H1 (cell line): ENCODE data around the gene TLR9. TPM values are rescaled to one million over a fixed set of nuclear protein-coding genes. Genes with fewer than 3 reads are reported as not detected.

Experiments
- ASH2L ChIP-seq: fragments of 200-600, 300-600 bp; sonication (generic); IDR thresholded peaks from one replicate; pipeline ENCODE4 v1.7.1; 2017; ENCODE audit warnings: low read length
- CHD2 ChIP-seq: IDR thresholded peaks from 2 replicates; pipeline ENCODE4 v1.6.1; 2012; ENCODE audit warnings: low read length, improper control_type of control experiment
- EZH2 ChIP-seq: fragments of 200-600 bp; sonication (generic); IDR thresholded peaks from 2 replicates; pipeline ENCODE4 v1.7.1; 2012; ENCODE audit warnings: low read depth, mild to moderate bottlenecking, moderate library complexity, low read length, inconsistent platforms; ENCODE audit not compliant: severe bottlenecking
- HDAC6 ChIP-seq: IDR thresholded peaks from one replicate; pipeline ENCODE4 v1.7.1; 2012; ENCODE audit warnings: low read depth, mild to moderate bottlenecking, inconsistent platforms, low read length, moderate library complexity
- POLR2A ChIP-seq, 2 experiments: IDR thresholded peaks; 1 replicate in 1 of 2; 2 replicates in 1 of 2; pipeline ENCODE4 v1.6.1; 2011; ENCODE audit warnings: low read depth in 2 of 2, low read length in 2 of 2, mild to moderate bottlenecking in 2 of 2; ENCODE audit errors: control extremely low read depth in 1 of 2
- RFX5 ChIP-seq: IDR thresholded peaks from 2 replicates; pipeline ENCODE4 v1.6.1; 2011; ENCODE audit warnings: low read depth, low read length, improper control_type of control experiment, borderline replicate concordance
- YY1 ChIP-seq: IDR thresholded peaks from 2 replicates; pipeline ENCODE4 v1.6.1; 2011; ENCODE audit warnings: low read depth, mild to moderate bottlenecking, low read length
- polyA plus RNA-seq, 7 experiments: library from polyadenylated mRNA; depleted of rRNA in 3 of 7; stranded (reverse) in 5 of 7; unstranded in 2 of 7; fragments of >200 nt in 5 of 7; fragments of 200-250 nt in 2 of 7; gene quantifications; 1 replicate in 5 of 7; 2 replicates in 1 of 7; 4 replicates in 1 of 7; pipeline versions ENCODE4 v1.2.1 to v1.2.3, GENCODE V29; 2011 to 2013; ENCODE audit warnings: missing spikeins in 2 of 7, mixed read lengths in 2 of 7
- total RNA-seq: library from RNA; stranded (reverse); fragmentation: NEBNext Ultra II Directional; extraction: Animal tissue kit (Norgen Biotek cat#: 25700); gene quantifications from 2 replicates; pipeline ENCODE4 v1.2.1, GENCODE V29; 2021
- TF ChIP-seq, protein P1 (sequence below): fragments of 300-600 bp; sonication (generic); IDR thresholded peaks from 2 replicates; pipeline ENCODE4 v1.7.1; 2012; ENCODE audit warnings: low read length, moderate library complexity, mild to moderate bottlenecking, inconsistent platforms; ENCODE audit not compliant: insufficient replicate concordance
- TF ChIP-seq, protein P2 (sequence below): IDR thresholded peaks from 2 replicates; pipeline ENCODE4 v1.6.1; 2011; ENCODE audit warnings: low read length, improper control_type of control experiment

TLR9 gene
- total and polyA plus RNA-seq, 2 of the 8 experiments (the other 6 are each of a cell fraction or from before 2014, with no cell fraction given) = 0.05 TPM; not detected in 1

DNA sequence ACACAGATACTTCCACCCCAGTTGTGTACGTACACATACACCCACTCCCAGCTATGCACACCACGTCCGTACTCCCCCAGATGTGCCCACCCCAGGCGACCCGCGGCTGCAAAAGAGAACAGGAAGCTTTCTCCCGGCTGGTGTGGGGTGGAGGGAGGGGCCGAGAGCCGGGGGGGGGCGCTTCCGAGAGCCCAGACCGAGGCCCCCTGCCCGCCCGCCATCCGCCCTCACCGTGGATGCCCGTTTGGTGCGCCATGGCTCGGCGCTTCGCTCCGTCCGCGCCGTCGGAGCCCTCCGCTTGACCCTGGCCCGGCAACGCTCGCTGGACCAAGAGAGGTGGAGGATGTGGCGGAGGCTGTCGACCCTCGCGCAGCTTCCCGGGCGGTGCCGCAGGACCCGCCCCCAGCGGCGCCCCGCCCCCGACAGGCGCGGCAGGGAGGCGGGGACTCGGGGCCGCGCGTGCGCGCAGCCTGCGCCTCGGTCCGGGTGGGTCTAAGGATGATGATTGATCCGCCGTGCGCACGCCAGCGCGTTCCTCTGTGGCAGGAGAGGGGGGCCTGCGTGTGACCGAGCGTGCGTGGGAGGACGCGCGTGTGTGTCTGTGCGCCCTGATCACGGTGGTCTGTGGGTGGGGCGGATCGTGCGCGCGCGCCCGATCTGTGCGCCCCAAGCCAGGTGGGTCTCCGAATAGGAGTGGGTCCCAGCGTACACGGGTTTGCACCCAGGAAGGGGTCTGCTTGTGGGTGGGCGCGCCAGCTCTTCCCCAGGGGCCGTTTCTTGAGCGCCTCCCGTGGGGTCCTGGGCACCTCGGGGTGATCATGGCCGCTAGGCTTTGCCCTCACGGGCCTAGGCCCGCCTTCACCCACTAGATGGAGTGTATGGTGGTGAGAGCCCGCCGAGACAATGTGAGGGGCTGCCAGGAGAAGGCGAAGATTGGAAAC lies 13.6 kb upstream of the TLR9 start, which contains the start of gene TWF2 (continued):
- TF ChIP-seq, protein P1, sequence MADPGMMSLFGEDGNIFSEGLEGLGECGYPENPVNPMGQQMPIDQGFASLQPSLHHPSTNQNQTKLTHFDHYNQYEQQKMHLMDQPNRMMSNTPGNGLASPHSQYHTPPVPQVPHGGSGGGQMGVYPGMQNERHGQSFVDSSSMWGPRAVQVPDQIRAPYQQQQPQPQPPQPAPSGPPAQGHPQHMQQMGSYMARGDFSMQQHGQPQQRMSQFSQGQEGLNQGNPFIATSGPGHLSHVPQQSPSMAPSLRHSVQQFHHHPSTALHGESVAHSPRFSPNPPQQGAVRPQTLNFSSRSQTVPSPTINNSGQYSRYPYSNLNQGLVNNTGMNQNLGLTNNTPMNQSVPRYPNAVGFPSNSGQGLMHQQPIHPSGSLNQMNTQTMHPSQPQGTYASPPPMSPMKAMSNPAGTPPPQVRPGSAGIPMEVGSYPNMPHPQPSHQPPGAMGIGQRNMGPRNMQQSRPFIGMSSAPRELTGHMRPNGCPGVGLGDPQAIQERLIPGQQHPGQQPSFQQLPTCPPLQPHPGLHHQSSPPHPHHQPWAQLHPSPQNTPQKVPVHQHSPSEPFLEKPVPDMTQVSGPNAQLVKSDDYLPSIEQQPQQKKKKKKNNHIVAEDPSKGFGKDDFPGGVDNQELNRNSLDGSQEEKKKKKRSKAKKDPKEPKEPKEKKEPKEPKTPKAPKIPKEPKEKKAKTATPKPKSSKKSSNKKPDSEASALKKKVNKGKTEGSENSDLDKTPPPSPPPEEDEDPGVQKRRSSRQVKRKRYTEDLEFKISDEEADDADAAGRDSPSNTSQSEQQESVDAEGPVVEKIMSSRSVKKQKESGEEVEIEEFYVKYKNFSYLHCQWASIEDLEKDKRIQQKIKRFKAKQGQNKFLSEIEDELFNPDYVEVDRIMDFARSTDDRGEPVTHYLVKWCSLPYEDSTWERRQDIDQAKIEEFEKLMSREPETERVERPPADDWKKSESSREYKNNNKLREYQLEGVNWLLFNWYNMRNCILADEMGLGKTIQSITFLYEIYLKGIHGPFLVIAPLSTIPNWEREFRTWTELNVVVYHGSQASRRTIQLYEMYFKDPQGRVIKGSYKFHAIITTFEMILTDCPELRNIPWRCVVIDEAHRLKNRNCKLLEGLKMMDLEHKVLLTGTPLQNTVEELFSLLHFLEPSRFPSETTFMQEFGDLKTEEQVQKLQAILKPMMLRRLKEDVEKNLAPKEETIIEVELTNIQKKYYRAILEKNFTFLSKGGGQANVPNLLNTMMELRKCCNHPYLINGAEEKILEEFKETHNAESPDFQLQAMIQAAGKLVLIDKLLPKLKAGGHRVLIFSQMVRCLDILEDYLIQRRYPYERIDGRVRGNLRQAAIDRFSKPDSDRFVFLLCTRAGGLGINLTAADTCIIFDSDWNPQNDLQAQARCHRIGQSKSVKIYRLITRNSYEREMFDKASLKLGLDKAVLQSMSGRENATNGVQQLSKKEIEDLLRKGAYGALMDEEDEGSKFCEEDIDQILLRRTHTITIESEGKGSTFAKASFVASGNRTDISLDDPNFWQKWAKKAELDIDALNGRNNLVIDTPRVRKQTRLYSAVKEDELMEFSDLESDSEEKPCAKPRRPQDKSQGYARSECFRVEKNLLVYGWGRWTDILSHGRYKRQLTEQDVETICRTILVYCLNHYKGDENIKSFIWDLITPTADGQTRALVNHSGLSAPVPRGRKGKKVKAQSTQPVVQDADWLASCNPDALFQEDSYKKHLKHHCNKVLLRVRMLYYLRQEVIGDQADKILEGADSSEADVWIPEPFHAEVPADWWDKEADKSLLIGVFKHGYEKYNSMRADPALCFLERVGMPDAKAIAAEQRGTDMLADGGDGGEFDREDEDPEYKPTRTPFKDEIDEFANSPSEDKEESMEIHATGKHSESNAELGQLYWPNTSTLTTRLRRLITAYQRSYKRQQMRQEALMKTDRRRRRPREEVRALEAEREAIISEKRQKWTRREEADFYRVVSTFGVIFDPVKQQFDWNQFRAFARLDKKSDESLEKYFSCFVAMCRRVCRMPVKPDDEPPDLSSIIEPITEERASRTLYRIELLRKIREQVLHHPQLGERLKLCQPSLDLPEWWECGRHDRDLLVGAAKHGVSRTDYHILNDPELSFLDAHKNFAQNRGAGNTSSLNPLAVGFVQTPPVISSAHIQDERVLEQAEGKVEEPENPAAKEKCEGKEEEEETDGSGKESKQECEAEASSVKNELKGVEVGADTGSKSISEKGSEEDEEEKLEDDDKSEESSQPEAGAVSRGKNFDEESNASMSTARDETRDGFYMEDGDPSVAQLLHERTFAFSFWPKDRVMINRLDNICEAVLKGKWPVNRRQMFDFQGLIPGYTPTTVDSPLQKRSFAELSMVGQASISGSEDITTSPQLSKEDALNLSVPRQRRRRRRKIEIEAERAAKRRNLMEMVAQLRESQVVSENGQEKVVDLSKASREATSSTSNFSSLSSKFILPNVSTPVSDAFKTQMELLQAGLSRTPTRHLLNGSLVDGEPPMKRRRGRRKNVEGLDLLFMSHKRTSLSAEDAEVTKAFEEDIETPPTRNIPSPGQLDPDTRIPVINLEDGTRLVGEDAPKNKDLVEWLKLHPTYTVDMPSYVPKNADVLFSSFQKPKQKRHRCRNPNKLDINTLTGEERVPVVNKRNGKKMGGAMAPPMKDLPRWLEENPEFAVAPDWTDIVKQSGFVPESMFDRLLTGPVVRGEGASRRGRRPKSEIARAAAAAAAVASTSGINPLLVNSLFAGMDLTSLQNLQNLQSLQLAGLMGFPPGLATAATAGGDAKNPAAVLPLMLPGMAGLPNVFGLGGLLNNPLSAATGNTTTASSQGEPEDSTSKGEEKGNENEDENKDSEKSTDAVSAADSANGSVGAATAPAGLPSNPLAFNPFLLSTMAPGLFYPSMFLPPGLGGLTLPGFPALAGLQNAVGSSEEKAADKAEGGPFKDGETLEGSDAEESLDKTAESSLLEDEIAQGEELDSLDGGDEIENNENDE = no peak
- TF ChIP-seq EZH2 = no peak
- no peak for TF ChIP-seq RFX5
- peak; percentile 80 for TF ChIP-seq ASH2L
- TF ChIP-seq, protein P2, sequence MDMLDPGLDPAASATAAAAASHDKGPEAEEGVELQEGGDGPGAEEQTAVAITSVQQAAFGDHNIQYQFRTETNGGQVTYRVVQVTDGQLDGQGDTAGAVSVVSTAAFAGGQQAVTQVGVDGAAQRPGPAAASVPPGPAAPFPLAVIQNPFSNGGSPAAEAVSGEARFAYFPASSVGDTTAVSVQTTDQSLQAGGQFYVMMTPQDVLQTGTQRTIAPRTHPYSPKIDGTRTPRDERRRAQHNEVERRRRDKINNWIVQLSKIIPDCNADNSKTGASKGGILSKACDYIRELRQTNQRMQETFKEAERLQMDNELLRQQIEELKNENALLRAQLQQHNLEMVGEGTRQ = no peak
- TF ChIP-seq HDAC6 = no peak
- 0 out of 2 replicates have a peak, but pooled peaks have one; percentile 14 for TF ChIP-seq CHD2
- peak in 1 of 2 experiments; percentile 75; a peak in 2 of 3 replicates for TF ChIP-seq POLR2A (IDR thresholded peaks at IDR 0.05; ENCODE audit: control extremely low read depth in 1 of 2, low read depth in 2 of 2, low read length in 2 of 2)
- peak; percentile 71; the same call in 1 of the 2 replicates for TF ChIP-seq YY1
